NCI-H2107 treated with DMSO at 0.1 percent for 48 hours (cell line): ENCODE data around the gene HAUS1.
"Not testable (repeated sequence)": the region's sequence is repeated elsewhere in the genome, so short reads cannot be mapped to it uniquely, and the experiment has no call there.

Experiments used
- DNase-seq: peaks from one replicate; lab custom pipeline; 2025; ENCODE audit not compliant: unreplicated experiment; lab: John Stamatoyannopoulos, UW

Gene HAUS1

GRCh38 chr18:46088501-46088900 is 15.7 kb upstream of the HAUS1 start:
- not testable (repeated sequence) for DNase-seq

- DNase-seq, result no peak
Measured at GRCh38 chr18:46095532-46095931, 8.7 kb upstream of the HAUS1 start.

DNA sequence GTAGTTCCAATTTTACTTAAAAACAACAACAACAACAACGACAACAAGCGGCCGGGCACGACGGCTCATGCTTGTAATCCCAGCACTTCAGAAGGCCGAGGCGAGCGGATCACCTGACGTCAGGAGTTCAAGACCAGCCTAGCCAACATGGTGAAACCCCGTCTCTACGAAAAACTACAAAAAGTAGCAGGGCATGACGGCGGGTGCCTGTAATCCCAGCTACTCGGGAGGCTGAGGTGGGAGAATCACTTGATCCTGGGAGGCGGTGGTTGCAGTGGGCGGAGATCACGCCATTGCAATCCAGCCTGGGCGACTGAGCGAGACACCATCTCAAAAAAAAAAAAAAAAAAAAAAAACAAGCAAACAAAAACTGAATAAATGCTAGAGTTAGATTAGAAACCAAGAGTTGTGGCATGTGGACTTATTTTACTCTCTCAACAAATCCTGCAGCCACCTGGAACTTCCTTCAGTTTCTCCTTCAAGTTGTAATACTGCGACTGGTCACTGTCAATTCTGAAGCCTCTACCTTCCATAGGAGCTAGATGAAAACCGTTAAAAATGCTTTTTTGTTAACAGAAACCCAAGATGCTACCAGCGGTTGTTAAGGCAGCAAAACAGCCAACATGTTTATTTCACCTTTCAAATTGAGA is 7.4 kb upstream of the HAUS1 start:
- DNase-seq, result no peak

DNA sequence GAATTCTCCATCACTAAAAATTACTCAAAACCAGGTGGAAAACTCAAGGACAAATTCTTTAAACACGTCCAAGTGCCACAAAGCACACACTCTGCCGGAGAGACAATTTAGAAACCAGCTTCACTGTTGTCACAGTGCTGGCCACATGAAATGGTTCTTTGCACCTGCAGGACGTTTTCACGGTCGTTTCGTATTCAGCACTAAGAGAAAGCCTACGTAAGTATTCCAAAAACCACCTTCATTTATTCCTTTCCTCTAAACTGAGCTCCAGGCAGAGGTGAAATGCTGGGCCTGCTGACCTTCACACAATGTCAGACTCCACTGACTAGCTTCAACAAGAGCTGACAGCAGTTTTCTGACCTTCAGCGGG is 6.8 kb upstream of the HAUS1 start:
- DNase-seq, result no peak

DNA sequence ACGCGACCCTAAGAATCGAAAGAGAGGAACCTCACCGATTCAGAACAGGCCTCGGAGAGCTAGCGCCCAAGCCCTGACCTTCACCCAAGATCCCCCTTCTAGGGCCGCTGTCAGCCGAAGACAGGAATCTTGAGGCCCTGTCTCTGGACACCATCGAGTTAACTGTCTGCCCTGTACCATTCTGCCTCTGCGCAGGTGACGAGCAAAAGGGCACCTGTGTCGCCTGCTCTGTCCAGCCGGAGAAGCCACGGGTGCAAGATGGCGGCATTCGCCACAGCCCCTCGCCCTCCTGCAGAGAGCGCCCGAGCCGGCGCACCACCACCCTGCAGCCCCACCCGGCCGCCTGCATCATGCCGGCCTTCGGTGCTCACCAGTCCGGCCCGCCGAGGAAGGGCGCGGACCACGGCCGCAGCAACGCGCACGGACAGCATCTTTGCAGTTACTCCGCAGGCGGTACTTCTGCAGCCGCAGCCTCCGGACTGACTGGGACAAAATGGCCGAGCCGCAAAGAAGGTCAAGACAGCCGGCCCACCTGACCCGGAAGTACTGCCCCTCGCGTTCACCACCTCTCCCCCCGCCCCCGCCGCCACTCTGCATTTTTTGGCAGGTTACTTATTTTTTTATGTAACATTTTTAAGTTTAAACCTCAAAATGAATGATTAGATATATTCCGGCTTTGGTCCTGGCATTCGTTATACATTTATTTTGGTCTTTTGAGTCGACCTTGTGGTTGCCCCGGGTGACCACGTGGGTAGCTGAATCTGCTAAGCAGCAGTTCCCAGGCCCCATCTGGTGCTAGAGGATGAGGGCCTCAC is 6.2 kb upstream of the HAUS1 start, which contains the start of gene ATP5F1A:
Gene ATP5F1A (minus strand): TSS at position 496 of the 815 bp plus-strand sequence. CDS start 65 bp downstream, at position 431.
- DNase-seq, result peak; percentile 90

DNA sequence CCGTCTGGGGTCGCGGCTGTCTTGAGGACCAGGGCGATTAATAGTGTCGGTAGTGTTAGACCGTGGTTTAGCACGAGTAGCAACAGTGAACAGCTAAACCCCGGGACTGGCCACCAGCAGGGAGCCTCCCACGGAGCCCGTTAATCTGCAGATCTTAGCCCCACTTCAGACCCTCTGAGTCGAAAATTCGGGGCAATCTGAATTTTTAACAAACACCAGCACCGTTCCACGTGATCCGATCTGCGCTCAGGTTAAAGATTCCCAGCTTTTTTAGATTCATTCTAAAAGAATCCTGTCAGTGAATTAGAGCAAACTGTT is 5.6 kb upstream of the HAUS1 start:
- DNase-seq, result no peak

DNA sequence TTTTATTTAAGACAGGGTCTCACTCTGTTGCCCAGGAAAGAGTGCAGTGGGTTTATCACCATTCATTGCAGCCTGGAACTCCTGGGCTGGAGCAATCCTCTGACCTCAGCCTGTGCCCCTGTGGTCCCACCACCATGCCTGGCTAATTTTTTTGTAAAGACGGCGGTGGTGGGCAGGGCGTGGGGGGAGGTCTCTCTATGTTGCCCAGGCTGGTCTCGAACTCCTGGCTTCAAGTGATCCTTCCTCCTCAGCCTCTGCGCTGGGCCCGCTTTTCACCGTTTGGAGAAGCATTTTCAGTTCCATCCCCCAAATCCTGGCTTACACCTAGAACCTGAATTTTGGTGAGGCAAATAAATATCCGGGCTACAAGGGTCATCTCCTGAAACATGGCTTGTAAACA is 4.7 kb upstream of the HAUS1 start:
- no peak for DNase-seq

- DNase-seq, result no peak
Measured at GRCh38 chr18:46109386-46109785, 5.2 kb downstream of the HAUS1 start.

DNA sequence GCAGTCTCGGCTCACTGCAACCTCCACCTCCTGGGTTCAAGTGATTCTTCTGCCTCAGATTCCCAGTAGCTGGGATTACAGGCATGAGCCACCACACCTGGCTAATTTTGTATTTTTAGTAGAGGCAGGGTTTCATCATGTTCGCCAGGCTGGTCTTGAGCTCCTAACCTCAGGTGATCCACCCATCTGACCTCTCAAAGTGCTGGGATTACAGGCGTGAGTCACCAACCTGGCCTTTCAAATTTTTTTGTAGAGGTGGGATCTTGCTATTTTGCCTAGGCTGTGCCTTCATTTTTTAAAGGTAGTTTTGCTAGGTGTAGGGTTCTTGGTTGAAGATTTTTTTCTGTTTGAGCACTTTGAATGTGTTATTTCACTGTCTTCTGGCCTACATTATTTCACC is 6.2 kb downstream of the HAUS1 start:
- DNase-seq, result no peak

DNA sequence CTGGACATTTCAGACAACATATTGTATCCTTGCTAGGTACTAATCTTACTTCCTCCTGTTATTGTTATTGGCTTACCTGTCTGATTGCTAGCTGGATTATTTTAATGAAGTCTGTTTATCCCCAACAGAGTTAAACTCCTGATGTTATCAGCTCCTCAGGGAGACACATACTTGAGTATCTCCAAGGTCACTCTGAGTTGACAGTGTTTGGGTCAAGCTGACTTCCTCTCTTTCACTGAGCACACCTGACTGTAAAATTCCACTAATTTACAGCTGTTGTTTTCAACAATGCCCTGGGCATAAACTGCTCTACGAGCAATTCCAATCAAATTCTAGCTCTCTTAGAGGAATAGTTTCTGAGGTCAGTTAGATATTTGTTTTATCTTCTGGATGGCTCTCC is 9.6 kb downstream of the HAUS1 start:
- no peak for DNase-seq

- not testable (repeated sequence) for DNase-seq
Measured at GRCh38 chr18:46126625-46127024, 22.4 kb downstream of the HAUS1 start.

GRCh38 chr18:46130061-46130460 is 25.9 kb downstream of the HAUS1 start:
- no peak for DNase-seq

DNA sequence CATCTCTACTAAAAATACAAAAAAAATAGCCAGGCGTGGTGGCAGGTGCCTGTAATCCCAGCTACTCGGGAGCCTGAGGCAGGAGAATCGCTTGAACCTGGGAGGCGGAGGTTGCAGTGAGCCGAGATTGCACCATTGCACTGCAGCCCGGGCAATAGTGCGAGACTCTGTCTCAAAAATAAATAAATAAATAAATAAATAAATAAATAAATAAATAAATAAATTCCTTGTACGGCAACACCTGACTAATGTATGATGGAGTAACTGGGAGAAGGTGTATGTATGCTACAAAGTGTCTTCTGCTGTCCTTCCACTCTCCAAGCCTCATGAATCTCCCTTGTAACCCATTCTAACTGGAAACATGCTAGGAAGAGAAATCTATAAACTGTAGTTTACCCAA is 26.4 kb downstream of the HAUS1 start:
- not testable (repeated sequence) for DNase-seq

GRCh38 chr18:46133534-46133933 is 29.3 kb downstream of the HAUS1 start:
- no peak for DNase-seq

DNA sequence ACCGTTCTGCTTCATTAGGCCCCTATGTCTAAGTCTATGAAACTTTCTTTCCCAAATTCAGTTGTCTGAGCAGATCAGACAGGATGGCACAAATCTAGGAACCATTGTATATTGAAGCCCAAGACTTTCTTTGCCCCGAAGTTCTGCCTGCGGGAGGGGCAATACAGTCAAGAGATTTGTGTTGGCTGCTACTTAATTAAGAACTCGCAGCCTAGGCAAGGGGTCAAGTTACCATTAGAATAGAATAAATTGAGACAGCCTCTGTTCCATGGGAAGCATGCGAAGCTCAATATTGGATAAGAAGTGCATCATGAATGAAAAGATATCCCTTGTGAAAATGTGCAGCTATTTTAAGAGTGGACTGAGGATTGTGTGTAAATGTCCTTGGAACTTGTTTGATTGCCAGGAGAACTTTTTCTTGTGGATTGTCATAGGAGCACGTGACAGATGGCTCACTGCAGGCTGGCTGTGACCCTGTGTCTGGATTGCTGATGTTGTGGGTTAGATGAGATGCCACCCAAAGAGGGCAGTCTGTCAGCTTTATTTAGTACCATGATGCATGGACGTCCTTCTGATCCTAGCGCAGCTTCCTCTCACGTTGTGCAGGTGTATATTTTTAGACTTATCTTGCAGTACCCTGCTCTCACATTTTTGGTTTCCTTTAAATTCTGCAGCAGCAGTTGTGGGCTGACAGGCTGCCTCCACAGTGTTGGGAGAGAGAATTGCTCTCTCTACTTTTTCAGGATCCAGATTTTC is 30.9 kb downstream of the HAUS1 start:
- DNase-seq, result no peak

- no peak for DNase-seq
Measured at GRCh38 chr18:46140173-46140572, 36.0 kb downstream of the HAUS1 start.

- DNase-seq, result no peak
Measured at GRCh38 chr18:46141199-46141598, 37.0 kb downstream of the HAUS1 start.

- DNase-seq, result peak; percentile 74
Measured at GRCh38 chr18:46148810-46149209, 44.6 kb downstream of the HAUS1 start.

DNA sequence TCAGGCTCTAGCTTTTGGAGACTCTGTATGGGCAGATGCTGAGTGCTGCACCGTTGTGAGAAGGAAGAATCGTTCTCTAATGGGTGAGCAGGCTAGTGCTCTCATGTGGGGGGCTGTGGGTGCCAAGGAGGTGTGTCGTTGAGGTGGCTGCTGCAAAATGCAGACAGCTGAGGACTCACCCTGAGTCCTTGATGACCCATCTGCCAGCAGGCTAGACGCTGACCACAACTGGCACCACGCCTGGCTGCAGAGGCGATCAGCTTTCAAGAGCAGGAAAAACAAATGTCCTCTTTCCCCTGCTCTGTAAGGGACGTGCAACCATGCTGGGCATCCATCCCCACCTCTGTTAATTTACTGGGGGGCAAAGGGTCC is 48.2 kb downstream of the HAUS1 start:
- DNase-seq, result peak; percentile 89

GRCh38 chr18:46152808-46153617 is 48.8 kb downstream of the HAUS1 start:
- DNase-seq, result peak; percentile 89

GRCh38 chr18:46155641-46156051 is 51.5 kb downstream of the HAUS1 start:
- no peak for DNase-seq
